GM11168 (cell line): ENCODE data around the gene NEURL1.
"Not testable (repeated sequence)": the region's sequence is repeated elsewhere in the genome, so short reads cannot be mapped to it uniquely, and the experiment has no call there.

Experiments used
- in situ Hi-C: fragments of 300-500 bp; cut with MboI; formaldehyde crosslinking; loops from one replicate; pipeline ENCODE4 v1.12.0; 2022; ENCODE audit warnings: low sequenced_read_pairs; ENCODE audit not compliant: unreplicated experiment

NEURL1 gene

DNA sequence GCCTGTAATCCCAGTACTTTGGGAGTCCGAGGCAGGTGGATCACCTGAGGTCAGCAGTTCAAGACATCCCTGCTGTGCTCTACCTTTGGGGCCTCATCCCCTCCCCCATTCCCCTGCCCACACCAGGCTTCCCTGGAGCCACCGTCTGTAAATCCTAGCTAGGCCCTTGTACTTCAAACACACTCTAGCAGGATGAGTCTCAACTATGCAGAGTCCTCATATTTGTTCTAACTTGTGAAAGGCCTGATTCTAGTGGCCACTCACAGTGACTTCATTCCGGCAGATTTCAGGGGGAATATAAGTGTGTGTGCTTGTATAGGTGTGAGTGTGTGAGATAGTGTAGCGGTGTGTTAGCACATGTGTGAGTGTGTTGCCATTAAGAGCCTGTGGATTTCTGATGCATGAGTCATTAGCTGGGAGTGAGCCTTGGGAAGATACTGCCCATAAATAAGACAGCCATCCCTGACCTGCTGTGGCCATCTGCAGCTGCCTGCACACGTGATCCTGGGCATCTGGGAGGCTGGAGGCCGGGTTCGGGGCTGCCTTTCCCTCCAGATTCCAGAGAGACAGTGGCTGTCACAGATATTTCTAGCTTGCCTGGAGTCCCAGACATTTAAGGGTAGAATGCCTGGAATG, 1.7 kb upstream of the NEURL1 start:
- in situ Hi-C loops = no loop called here

DNA sequence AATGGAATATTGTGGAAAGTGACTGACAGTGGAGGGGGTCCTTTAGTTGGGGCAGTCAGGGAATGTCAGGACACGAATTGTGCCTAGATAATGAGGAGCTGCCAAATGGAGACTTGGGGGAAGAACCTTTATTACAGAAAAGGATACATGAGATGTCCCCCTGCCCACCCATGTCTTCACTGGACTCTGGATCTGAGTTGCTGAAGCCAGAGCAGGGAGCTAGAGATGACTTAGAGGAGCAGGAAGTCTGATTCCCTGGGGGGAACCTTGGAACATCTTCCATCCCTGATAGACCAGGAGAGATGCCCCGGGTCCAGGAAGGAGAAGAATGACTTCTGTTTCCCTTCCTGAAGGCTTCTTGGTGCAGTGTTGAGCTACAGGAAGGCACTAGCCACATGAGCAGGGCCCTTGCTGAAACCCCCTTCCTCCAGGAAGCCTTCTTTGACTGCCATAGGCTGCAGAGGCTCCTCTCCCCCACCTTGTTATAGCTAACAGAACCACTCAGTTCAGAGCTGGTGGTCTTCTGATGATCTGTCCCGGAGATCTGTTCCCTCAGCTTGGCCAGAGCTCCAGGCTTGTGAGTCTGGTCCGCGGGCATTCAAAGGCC, 747 bp upstream of the NEURL1 start:
- in situ Hi-C loops = no loop called here

DNA sequence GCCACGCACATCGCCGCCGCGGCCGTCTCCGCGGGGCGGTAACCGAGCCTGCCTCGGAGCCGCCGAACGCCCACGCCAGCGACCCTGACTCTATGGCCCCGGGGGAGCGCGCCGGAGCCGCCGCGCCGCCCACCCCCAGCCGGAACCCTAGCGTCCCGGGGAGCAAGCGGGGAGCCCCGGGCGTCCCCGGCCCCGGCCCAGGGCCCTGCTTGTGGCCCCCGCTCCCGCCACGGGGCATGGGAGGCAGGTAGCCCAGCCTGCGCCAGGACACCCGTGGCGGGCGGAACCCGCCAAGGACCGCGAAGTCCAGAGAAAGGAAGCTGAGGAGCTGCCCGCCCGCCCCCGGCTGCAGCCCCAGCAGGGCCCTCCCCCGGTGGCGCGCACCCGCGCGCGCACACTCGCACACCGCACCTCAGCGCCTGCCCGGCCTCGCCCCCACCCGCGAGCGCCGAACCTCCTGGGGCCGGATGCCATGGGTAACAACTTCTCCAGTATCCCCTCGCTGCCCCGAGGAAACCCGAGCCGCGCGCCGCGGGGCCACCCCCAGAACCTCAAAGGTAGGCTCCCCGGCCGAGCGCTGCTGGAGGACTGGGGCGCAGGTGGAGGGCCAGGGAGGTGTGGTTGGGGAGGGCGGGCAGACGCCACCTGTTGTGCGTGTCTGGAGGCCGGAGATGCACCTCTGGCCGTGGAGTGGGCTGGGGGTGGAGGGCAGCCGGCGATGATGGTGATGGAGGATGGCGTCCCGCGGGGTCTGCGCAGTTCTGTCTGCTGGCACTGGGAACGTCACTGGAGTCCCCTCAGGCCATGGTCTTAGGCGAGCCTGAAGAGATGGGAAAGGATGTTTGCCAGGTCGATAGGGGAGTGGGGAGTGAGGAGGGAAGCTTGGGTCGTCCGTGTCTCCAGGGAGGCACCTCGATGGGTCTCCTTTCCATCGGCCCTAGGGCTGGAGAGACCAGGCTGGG, 692 bp downstream of the NEURL1 start:
- in situ Hi-C loops = no loop called here

DNA sequence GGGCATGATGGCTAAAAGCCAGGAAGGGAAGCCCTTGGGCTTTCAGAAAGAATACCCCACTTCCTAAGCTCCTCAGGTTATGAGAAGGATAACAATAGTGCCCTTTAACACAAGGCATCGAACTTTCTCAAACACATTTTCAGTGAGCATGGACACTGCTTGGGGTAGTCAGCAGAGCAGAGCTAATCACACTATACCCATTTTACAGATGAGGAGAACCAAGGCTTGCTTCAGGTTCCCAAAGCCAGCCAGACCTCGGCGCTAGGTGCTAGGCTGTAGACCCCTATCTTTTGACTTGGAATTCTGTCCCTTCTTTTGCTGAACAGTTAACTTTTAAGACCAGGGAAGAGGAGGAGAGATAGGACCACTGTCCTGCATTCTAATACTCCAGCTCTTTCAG, 1.8 kb downstream of the NEURL1 start:
- in situ Hi-C loops = no loop called here

DNA sequence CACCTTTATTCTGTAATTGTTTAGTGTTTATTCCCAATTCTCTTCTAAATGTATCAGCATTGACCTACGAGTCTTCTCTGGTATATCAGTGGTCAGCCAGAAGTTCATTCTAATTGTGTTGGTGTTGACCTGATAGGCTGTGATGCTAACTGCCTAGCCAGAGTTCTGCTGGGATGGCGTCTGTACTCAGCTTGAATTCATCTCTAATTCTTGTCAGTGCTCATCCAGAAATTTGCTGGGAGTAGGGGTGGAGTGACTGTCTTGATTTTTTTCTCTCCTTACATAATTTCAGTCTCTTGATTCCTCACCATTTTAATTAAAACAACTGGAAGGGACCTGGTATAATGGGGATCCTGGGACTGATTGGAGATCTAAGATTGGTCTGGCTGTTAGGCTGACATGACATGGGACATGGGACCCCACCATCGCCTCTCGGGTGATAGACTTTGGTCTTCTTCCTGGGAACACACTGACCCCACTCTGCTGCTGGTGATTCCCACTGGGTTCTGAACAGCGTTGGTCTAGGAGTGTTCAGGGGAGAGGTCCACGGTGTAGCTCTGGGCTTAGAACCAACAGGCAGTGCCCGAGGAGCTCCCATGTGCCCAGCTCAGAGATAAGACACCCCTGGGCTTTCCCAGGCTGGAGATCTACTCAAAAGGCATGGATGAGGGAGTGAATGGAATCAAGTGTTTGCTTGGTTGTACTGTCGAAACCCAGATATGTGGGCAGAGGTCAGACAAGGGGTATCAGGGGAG, 3.8 kb downstream of the NEURL1 start:
- in situ Hi-C loops = no loop called here

DNA sequence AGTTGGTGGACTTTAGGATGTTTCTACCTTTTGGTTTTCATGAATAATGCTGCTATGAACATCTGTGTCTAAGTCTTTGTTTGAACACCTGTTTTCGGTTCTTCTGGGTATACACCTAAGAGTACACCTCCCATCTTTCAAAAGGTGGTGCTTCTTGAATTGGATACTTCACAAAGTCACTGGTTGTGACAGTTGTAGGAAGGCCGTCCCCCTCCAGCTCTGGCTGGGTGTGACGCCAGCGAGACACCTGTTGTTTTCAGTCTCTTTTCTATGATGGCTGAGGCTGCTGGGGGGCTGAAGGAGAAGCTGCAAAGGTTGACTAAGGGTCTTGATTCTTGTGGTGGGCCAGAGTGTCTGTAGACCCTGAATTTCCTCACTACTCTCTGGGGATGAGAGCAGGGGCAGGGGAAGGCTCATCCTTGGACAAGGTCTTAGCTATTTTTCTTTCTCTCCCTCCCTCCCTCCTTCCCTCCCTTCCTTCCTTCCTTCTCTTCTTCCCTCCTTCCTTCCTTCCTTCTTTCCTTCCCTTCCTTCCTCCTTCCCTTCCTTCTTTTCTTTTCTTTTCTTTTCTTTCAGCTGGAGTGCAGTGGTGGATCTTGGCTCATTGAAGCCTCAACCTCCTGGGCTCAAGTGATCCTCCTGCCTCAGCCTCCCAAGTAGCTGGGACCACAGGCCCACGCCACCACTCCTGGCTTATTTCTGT, 5.6 kb downstream of the NEURL1 start:
- in situ Hi-C loops = no loop called here

DNA sequence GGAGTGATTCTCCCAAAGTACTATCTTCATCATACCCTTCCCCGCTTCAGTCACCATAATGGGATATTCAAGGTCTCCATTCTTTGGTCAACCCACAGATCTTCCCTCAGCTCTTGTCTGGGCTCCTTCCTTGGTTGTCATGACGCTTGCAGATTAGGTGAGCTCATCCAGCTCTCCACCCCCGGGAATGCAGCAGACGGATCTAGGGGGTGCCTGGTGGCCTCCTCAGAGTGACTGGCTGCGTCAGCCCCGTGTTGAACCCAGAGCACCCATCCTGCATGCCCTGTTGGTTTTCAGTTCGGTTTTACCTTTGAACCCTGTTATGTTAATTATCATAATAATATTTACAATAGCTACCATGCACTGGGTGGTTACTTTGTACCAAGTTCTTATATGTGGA, 6.4 kb downstream of the NEURL1 start:
- in situ Hi-C loops = no loop called here

DNA sequence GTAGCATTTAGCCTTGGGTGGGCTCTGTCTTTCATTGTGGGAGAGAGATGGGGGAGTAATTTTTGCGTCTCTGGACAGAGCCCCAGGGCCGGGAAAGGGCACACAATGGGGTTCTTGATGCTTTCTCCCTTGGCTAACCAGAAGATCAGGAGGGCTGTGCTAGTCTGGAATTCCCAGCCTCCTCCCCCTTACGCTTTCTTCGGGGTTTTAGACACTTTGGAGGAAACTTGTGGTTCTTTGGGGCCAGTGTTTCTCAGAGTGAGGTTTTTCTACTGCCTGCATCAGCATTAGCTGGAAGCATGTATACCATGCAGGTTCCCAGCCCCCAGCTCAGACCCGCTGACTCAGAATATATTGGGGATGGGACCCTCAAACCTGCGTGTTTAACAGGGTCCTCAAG, 7.0 kb downstream of the NEURL1 start:
- in situ Hi-C loops = no loop called here

DNA sequence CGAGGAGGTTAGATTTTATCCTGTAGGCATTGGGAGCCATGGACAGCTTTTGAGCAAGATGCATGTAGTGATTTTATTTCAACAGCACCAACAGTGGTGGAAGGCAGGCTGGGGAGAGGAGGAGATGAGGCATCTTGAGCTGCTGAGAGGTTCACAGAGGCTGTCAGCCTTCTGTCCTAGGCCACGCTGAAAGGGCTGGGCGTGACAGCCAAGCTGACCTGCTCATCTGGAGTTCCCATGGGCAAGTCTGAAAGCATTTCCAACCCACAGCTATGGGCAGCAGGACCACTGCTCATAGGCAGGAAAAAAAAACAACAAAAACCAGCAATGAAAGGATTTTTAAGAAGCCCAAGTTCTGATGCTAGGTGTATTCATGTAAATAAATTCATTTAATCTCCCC, 7.7 kb downstream of the NEURL1 start:
- in situ Hi-C loops = no loop called here

DNA sequence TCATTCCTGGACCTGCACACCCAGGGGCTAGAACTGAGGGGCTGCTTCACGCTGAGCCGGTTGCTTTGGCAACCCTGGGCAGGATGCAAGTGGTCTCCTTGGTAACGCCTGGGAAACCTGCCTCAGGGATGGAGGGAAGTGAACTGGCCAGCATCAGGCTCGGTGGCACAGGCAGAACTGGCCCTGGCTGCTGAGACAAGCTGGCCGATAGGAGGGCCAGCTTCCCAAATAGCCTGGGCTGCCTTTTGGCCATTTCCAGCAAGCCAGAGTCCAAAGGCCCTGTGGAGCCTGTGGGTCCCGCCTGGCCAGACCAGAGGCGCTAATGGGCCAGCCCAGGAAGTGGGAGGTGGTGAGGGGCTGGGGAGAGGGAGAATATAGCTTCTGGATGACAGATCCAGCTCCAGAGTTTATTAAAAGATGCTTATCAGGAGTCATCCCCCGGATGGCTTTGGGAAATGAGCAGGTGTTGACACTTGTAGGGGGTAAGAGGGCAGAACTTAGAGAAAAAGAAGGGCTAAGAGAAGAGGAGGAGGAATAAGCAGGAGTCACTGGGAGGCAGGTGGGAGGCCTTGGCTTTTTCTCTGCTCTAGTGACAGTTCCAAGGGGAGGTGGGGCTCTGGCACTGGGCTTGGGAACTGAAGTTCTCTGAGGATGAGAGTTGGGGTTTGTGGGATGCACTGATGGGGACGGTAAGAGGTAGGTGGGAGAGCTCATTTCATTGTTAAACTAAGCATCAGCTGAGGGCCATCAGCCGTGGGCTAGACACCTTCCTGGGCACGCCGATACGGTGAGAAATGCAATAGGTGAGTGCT, 9.6 kb downstream of the NEURL1 start:
- in situ Hi-C loops = no loop called here

DNA sequence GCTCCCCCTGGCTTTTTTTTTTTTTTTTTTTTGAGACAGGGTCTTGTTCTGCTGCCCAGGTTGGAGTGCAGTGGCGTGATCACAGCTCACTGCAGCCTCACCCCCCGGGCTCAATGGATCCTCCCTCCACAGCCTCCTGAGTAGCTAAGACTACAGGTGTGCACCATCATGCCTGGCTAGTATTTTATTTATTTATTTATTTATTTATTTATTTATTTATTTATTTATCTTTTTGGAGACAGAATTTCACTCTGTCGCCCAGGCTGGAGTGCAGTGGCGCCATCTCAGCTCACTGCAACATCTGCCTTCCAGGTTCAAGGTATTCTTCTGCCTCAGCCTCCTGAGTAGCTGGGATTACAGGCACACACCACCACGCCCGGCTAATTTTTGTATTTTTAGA, 10.3 kb downstream of the NEURL1 start:
- in situ Hi-C loops = not testable (repeated sequence)

DNA sequence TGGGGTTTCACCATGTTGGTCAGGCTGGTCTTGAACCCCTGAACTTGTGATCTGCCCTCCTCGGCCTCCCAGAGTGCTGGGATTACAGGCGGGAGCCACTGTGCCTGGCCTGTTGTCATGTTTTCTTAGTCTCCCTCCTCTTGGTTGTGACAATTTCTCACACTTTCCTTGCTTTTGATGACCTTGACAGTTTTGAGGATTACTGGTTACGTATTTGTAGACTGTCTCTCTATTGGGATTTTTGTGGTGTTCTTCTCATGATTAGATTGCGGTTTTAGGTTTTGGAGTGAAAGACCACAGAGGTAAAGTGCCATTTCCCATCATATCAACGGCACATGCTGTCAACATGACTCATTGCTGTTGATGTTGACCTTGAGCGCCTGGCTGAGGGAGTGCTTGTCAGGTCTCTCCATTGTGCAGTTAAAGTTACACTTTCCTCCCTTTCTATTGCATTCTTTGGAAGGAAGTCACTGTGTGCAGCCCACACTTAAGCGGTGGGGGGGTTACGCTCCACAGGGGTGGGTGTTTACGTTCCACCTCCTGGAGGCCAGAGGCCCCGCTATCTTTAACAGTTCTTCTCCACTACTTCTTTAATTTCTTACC, 10.8 kb downstream of the NEURL1 start:
- in situ Hi-C loops = no loop called here

DNA sequence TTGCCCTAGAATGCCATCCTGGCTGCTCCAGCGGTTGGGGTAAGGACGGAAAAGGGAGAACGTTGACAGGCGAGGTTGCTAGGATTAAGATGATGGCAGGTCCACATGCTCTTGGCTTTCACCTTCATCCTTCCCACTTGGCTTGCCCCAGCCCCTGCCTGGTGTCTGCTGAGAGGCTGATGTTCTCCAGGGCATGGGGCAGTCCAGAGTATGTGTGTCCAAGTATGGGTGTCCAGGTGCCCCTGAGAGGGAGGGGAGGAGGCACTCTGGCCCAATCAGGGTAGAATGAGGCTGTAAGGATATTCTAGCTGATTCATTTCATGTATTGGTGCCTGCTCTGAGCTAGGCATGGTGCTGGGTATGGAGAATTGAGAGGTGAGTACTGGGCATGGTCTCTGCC, 12.6 kb downstream of the NEURL1 start:
- in situ Hi-C loops = no loop called here

DNA sequence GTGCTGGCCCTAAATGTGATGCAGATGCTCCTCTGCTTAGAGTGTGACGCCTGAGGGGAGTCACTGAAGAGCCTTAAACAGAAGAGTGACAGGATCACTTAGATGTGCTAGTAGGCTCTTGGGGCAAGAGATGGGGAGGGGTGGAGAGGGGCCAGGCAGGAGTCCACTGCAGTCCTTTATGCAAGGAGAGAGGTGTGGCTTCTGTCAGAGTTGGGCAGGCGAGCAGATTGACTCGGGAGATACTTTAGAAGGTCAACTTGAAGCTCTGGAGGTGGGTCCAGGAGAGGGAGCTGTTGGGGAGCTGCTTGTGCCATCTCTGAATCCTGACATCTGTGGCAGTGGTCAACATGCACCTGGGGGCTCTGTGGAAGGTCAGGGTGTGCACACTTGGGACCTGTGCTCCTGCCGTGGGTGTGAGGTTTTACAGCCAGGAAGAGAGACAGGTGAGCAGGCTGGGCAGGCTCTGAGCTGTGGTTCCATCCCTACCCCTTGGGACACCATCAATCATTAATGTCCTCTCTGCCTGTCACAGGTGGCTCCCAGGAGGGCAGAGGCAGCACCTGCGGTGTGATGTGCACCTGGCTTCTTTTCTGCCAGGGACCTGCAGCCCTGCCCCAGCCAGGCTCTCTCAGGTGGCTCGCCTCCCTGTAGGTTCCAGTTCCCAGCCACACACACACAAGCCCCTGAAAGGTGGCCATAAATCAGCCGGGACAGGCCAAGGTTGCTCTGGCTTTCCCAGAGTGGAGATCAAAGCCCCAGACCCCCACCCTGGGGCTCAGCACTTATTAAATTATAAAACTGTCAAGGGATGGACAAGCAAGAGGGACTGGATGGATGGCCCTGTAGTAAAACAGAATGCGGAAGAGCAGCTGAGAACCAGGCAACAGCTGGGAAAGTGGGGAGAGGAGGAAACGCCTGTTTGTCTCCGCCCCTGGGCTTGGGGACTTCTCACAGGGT, 14.0 kb downstream of the NEURL1 start:
- in situ Hi-C loops = no loop called here

DNA sequence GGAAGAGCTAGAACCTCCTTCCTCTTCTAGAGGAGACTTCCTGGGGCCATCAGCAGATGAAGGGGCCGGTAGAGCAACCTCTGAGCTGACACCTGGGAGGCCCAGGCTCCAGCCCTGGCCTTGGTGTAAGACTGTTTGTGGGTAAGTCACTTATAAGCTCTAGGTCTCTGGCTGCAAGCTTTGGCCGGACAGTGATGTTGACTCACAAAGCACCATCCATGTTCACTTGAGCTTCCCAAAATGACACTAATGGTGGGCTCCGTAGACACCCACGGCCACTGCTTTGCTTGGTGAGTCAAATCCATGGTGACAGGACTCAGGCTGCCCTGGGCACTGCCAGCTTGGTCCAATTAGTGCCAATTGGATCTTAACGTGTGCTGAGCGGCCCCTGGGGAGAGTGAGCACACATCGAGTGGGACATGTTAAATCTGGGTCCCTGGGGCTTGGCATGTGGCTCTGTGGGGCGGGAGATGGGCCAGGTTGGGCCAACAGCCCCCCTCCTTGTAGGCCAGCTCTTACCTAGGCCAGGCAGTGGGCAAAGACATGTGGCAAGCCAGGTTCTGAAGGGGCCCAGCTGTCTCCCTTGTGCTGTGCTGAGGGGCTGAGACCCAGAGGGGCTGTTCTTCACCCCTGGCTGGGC, 16.7 kb downstream of the NEURL1 start:
- in situ Hi-C loops = no loop called here

DNA sequence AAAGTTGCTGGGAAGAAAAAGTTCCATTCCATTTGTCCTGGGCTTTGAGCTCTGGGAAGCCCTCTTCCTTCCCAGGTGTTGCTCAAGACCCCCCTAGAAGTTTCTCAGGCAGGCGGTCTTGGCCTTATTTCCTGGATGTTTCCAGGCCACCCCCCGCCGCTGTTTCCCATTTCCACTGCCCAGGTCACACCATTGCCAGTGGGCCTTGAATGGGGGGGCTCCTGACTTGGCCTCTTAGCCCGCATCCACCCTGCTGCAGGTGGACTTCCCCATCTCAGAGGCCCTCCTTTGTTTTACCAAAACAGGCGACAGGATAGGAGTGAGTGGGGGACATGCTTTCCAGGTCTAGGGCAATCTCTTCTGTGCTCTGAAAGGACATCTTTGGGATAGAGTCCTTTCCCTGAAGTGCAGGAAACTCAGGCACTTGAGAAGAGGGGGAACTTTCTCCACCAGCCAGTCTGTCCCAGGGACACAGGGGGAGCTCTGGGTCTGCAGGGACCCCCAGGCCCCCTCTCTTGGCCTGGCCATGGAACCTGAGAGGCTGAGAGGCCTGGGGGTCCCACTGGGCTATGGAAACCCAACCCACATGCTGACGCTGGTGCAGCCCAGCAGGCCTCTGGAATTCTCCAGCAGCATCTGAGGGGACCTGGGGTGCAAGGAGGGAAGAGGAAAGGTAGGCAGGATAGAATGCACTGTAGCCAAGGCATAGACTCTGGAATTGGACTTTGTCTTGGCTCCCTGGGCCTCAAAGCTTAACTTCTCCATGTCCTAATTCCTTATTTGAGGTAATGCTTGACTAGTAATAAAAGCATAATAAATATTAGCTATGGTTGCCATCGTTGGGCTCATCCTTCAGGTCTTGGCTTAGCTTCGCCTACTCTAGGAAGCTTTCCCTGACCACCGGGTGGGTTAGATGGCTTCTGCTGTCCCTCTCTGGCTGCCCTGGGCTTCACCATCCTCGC, 17.6 kb downstream of the NEURL1 start:
- in situ Hi-C loops = no loop called here
